H9 (cell line): ENCODE results near the gene ZNF655. TPM values are rescaled to one million over a fixed set of nuclear protein-coding genes. Genes with fewer than 3 reads are reported as not detected.

Experiments
- DNase-seq: peaks from one replicate; pipeline ENCODE4 v3.0.0-alpha.2; 2017
- H2AFZ ChIP-seq: one replicate; pipeline ENCODE4 v1.6.1; 2013; ENCODE audit warnings: mild to moderate bottlenecking, low read length, control low read depth, moderate library complexity
- H2AK5ac ChIP-seq: 2 replicates; pipeline ENCODE4 v1.6.1; 2013; ENCODE audit warnings: low read length, control low read depth, mixed read lengths; ENCODE audit not compliant: insufficient read length
- H2BK120ac ChIP-seq: one replicate; pipeline ENCODE4 v1.6.1; 2013; ENCODE audit warnings: low read depth, mild to moderate bottlenecking, low read length, control low read depth, inconsistent platforms; ENCODE audit not compliant: poor library complexity, severe bottlenecking
- H2BK12ac ChIP-seq: 2 replicates; pipeline ENCODE4 v1.6.1; 2013; ENCODE audit warnings: low read length, control low read depth, mixed read lengths, low read depth; ENCODE audit not compliant: insufficient read length
- H2BK15ac ChIP-seq: 2 replicates; pipeline ENCODE4 v1.6.1; 2013; ENCODE audit warnings: low read depth, low read length, control low read depth
- H2BK20ac ChIP-seq: one replicate; pipeline ENCODE4 v1.6.1; 2013; ENCODE audit warnings: low read depth, mild to moderate bottlenecking, low read length, control low read depth, inconsistent platforms; ENCODE audit not compliant: poor library complexity, severe bottlenecking
- H2BK5ac ChIP-seq: 2 replicates; pipeline ENCODE4 v1.6.1; 2013; ENCODE audit warnings: low read length, control low read depth, mixed read lengths; ENCODE audit not compliant: insufficient read length
- H3K14ac ChIP-seq: 2 replicates; pipeline ENCODE4 v1.6.1; 2013; ENCODE audit warnings: low read length, control low read depth; ENCODE audit not compliant: insufficient read depth
- H3K18ac ChIP-seq: 2 replicates; pipeline ENCODE4 v1.6.1; 2013; ENCODE audit warnings: low read depth, mild to moderate bottlenecking, mixed read lengths, low read length, control low read depth; ENCODE audit not compliant: insufficient read length
- H3K23ac ChIP-seq: 2 replicates; pipeline ENCODE4 v1.6.1; 2013; ENCODE audit warnings: low read length, control low read depth, mixed read lengths, low read depth; ENCODE audit not compliant: insufficient read length
- H3K23me2 ChIP-seq: 2 replicates; pipeline ENCODE4 v1.6.1; 2013; ENCODE audit warnings: low read depth, mild to moderate bottlenecking, mixed read lengths, low read length, control low read depth; ENCODE audit not compliant: insufficient read length, poor library complexity, severe bottlenecking
- H3K27ac ChIP-seq: 2 replicates; pipeline ENCODE4 v1.5.1; 2013; ENCODE audit warnings: low read length, control low read depth, mixed read lengths, low read depth; ENCODE audit not compliant: insufficient read length
- H3K27me3 ChIP-seq: 2 replicates; pipeline ENCODE4 v1.6.1; 2013; ENCODE audit warnings: low read length, control low read depth, inconsistent platforms; ENCODE audit not compliant: insufficient read depth
- H3K4ac ChIP-seq: 2 replicates; pipeline ENCODE4 v1.6.1; 2013; ENCODE audit warnings: low read depth, mild to moderate bottlenecking, control low read depth, inconsistent platforms, low read length, moderate library complexity
- H3K4me1 ChIP-seq: 2 replicates; pipeline ENCODE4 v1.6.1; 2013; ENCODE audit warnings: low read length, control low read depth, inconsistent platforms; ENCODE audit not compliant: insufficient read depth
- H3K4me2 ChIP-seq: 2 replicates; pipeline ENCODE4 v1.6.1; 2013; ENCODE audit warnings: low read length, control low read depth, mixed read lengths; ENCODE audit not compliant: insufficient read length, insufficient read depth
- H3K56ac ChIP-seq: 2 replicates; pipeline ENCODE4 v1.6.1; 2013; ENCODE audit warnings: low read depth, mild to moderate bottlenecking, mixed read lengths, low read length, control low read depth; ENCODE audit not compliant: insufficient read length
- H3K79me1 ChIP-seq: 2 replicates; pipeline ENCODE4 v1.6.1; 2013; ENCODE audit warnings: low read depth, mild to moderate bottlenecking, moderate library complexity, low read length, control low read depth, inconsistent platforms; ENCODE audit not compliant: insufficient read depth, poor library complexity, severe bottlenecking
- H3K79me2 ChIP-seq: 2 replicates; pipeline ENCODE4 v1.6.1; 2013; ENCODE audit warnings: low read length, control low read depth, inconsistent platforms; ENCODE audit not compliant: insufficient read depth
- H3K9ac ChIP-seq: 2 replicates; pipeline ENCODE4 v1.6.1; 2013; ENCODE audit warnings: low read length, control low read depth, mixed read lengths; ENCODE audit not compliant: insufficient read length; ENCODE audit errors: extremely low read depth
- H3K9me3 ChIP-seq: one replicate; pipeline ENCODE4 v1.6.1; 2013; ENCODE audit warnings: low read depth, low read length, inconsistent platforms; ENCODE audit not compliant: control insufficient read depth
- H3T11ph ChIP-seq: one replicate; pipeline ENCODE4 v1.6.1; 2013; ENCODE audit warnings: mild to moderate bottlenecking, low read length, control low read depth, inconsistent platforms
- H4K20me1 ChIP-seq: one replicate; pipeline ENCODE4 v1.6.1; 2013; ENCODE audit not compliant: control insufficient read depth, insufficient read length, insufficient read depth
- H4K5ac ChIP-seq: 2 replicates; pipeline ENCODE4 v1.6.1; 2013; ENCODE audit warnings: low read depth, mild to moderate bottlenecking, mixed read lengths, low read length, control low read depth; ENCODE audit not compliant: insufficient read length
- H4K8ac ChIP-seq: replicated peaks from 2 replicates; pipeline ENCODE4 v1.6.1; 2013; ENCODE audit warnings: low read length, control low read depth, mixed read lengths, low read depth; ENCODE audit not compliant: insufficient read length
- H4K91ac ChIP-seq: 2 replicates; pipeline ENCODE4 v1.6.1; 2013; ENCODE audit warnings: low read depth, mild to moderate bottlenecking, moderate library complexity, mixed read lengths, low read length, control low read depth; ENCODE audit not compliant: insufficient read length
- H3K27ac Mint-ChIP-seq, 3 experiments: 2 replicates in 2 of 3; 3 replicates in 1 of 3; pipeline ENCODE4 v1.8.0; 2020 to 2021; ENCODE audit warnings: mixed read lengths in 3 of 3, mild to moderate bottlenecking in 1 of 3, moderate library complexity in 1 of 3
- H3K27me3 Mint-ChIP-seq: 2 replicates; pipeline ENCODE4 v1.8.0; 2021; ENCODE audit warnings: low read depth, mild to moderate bottlenecking, moderate library complexity, mixed read lengths
- H3K36me3 Mint-ChIP-seq, 3 experiments: 2 replicates in 2 of 3; 3 replicates in 1 of 3; pipeline ENCODE4 v1.8.0; 2020 to 2021; ENCODE audit warnings: low read depth in 3 of 3, mixed read lengths in 3 of 3; ENCODE audit not compliant: insufficient read depth in 1 of 3
- H3K4me1 Mint-ChIP-seq, 2 experiments: 2 replicates each; pipeline ENCODE4 v1.8.0; 2020; ENCODE audit warnings: mixed read lengths in 2 of 2
- H3K4me3 Mint-ChIP-seq, 2 experiments: 2 replicates in 1 of 2; 3 replicates in 1 of 2; pipeline ENCODE4 v1.8.0; 2020 to 2021; ENCODE audit warnings: mild to moderate bottlenecking in 2 of 2, mixed read lengths in 2 of 2, moderate library complexity in 1 of 2
- H3K9me3 Mint-ChIP-seq, 2 experiments: 2 replicates in 1 of 2; 3 replicates in 1 of 2; pipeline ENCODE4 v1.8.0; 2020; ENCODE audit warnings: mild to moderate bottlenecking in 2 of 2, mixed read lengths in 2 of 2, moderate library complexity in 1 of 2
- CTCF ChIP-seq: fragments of 200-600 bp; sonication (generic); conservative IDR thresholded peaks from 3 replicates; pipeline ENCODE4 v1.8.0; 2021; ENCODE audit warnings: antibody characterized with exemption, mild to moderate bottlenecking
- WGBS: extraction: QIAGEN DNeasy Blood & Tissue Kit; methylation state at CpG from one replicate; pipeline ENCODE4 v1.1.7; 2013; ENCODE audit warnings: missing lambda C conversion rate, low lambda C conversion rate, mixed read lengths; ENCODE audit not compliant: insufficient read length; ENCODE audit errors: extremely low coverage; 5-methylcytosine and 5-hydroxymethylcytosine counted together
- total RNA-seq: library from RNA; stranded (reverse); gene quantifications from 2 replicates; pipeline ENCODE4 v1.2.1, GENCODE V29; 2021

Gene ZNF655
- total RNA-seq, 1 experiment from 2014 or later, result 49.2 TPM

GRCh38 chr7:99579281-99579955 is 21.0 kb downstream of the ZNF655 start:
- no peak overlapping the region for H2AFZ ChIP-seq
- H2BK120ac ChIP-seq, result no peak overlapping the region
- peaks cover 33 to 38% of the 10 kb centered on the region in 2 experiments for H3K4me1 Mint-ChIP-seq
- no CpG with 5 or more reads among the region's 10 CpGs for whole genome bisulfite sequencing
- H3K27me3 Mint-ChIP-seq, result no peaks in the 10 kb centered on the region; the same call in 1 of the 2 replicates
- peak overlapping the region; percentile 18 for H3K18ac ChIP-seq
- H3K9me3 ChIP-seq, result no peaks in the 10 kb centered on the region
- peaks cover 10% of the 10 kb centered on the region for H3K23me2 ChIP-seq
- H4K8ac ChIP-seq, result no peak overlapping the region
- H4K91ac ChIP-seq, result no peak overlapping the region
- no peak for TF ChIP-seq CTCF
- no peaks in the 10 kb centered on the region for H3K27me3 ChIP-seq
- H3K56ac ChIP-seq, result no peak overlapping the region
- H2BK5ac ChIP-seq, result no peak overlapping the region
- H3K4me1 ChIP-seq, result peaks cover 2% of the 10 kb centered on the region; the same call in 1 of the 2 replicates
- no peak overlapping the region for H2BK20ac ChIP-seq
- no peaks in the 10 kb centered on the region for H3K36me3 Mint-ChIP-seq
- H3K27ac Mint-ChIP-seq, result no peak overlapping the region
- no peaks in the 10 kb centered on the region for H3K79me2 ChIP-seq
- no peak overlapping the region for H2BK15ac ChIP-seq
- no peaks in the 10 kb centered on the region for H3K9me3 Mint-ChIP-seq
- DNase-seq, result no peak
- H2BK12ac ChIP-seq, result no peak overlapping the region
- no peak overlapping the region for H3K27ac ChIP-seq
- H3K4me3 Mint-ChIP-seq, result peak overlapping the region; percentile 83 to 88
- no peak overlapping the region for H3K14ac ChIP-seq
- H3T11ph ChIP-seq, result no peak overlapping the region
- H2AK5ac ChIP-seq, result no peak overlapping the region
- no peak overlapping the region for H4K5ac ChIP-seq
- peak overlapping the region; percentile 55 for H3K9ac ChIP-seq
- H3K23ac ChIP-seq, result no peak overlapping the region
- H4K20me1 ChIP-seq, result no peaks in the 10 kb centered on the region
- no peaks in the 10 kb centered on the region for H3K79me1 ChIP-seq
- H3K4me2 ChIP-seq, result peak overlapping the region; percentile 84
- H3K4ac ChIP-seq, result no peak overlapping the region
